CD4-positive, alpha-beta T cell treated with Interleukin-17A for 4 hours (primary cell): ENCODE measurements around the gene PTPRR.

Experiments used
- DNase-seq: peaks from one replicate; pipeline ENCODE4 v3.0.0-alpha.2; 2020; ENCODE audit warnings: mixed read lengths

The PTPRR gene

DNA sequence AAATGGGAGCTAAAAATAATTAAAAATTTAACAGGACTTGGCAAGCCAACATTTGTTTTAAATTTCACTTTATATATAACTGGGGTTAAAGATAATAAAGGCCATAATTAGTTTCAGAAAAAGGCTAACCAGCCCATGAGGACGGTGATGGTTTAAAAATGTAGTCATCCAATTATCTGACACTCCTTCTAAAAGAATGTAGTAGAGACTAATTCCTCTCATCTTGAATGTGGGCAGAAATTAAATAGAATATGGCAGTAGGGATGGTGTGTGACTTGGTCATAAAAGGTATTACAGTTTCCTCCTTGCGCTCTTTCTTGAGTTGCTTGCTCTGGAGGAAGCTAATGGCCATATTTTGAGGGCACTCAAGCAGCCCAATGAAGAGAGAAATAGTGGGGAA, 234.2 kb downstream of the PTPRR start:
- DNase-seq, result no peak

DNA sequence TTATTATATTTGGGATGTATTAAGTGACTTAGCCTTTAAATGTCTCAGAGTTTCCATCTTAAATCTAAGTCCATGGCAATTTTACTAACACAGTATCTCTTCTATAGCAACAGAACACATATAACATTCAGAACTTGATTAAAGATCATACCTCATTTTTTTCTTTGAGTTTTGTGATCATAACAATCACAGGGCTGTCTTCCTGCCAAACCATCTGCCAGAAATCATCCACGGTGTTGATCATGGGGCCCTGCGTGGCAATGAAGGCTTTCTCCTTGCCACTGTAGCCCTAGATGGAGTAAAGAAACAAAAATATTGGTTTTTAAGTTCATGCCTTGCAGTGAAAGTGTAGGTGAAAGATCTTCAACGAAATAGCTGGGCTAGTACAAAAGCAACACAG, 236.6 kb downstream of the PTPRR start:
- DNase-seq, result no peak

DNA sequence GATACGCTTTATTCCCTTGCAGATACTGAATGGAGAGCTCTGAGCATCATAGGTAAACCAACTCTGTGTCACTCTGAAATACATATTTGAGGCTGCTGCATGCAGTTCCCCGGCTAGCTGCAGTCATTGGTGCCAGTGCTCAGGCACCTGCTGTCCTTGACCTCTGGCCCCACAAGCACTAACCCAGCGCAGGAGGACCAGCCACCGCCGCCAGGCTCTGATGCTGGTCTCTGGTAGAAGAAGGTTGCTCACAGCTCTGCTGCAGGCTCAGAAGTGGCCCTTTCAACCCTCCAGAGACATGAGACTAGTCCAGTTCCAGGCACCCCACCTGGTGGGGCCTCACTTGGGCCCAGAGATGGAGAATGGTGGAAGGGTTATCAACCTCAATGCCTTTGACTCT, 248.8 kb downstream of the PTPRR start:
- no peak for DNase-seq

DNA sequence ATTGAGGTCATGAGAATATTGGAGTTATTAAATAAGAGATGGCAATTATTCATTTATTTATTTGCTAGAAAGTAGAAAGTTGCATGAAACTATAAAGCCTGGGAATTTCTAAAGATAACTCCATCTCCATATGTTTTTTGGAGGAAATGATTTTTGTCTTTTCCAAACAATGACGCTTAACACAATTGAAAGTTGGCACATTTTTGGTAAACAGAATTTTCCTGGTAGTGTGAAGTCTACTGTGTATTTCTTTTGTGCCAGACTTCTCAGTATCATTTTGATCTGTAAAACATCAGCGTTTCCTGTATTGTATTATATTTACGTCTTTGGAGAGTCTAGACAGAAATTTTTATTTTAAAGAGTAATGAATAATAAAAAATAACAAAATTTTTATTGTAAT, 249.6 kb downstream of the PTPRR start:
- no peak for DNase-seq

DNA sequence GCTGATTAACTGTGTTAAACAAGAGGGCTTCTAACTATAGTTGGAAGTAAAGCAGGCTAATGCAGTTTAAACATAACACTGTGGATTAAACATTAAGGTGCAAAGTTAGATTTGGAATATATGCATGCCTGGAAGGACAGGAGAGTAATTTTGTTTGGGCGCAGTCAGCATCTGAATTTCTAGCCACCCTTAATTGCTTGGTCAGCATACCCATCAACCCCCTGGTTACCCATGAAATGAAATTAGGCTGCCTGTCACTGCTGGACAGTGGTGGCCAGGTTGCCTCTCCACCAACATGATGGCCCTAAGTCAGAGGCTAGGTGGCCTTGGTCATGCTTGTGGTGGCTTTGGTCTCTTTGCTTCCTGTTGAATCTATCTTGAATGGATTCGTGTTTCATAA, 253.3 kb downstream of the PTPRR start:
- DNase-seq, result no peak

DNA sequence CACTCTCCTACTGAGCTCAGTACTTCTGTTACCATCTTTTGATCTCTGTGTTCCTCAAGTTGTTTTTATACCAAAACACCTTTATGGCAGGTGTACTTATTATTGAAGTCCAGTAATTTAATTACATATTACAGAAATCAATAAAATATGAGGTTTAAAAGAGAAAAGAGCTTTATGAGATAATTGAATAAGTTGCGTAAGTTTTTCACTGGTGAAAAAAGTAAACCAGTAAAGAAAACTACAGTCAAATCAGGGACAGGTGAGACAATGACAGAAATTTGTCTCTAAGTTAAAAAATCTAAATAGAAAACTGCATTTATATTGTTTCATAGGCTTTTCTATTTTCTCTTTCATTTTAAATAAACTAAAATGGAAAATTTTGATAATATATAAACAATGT, 254.2 kb downstream of the PTPRR start:
- no peak for DNase-seq

DNA sequence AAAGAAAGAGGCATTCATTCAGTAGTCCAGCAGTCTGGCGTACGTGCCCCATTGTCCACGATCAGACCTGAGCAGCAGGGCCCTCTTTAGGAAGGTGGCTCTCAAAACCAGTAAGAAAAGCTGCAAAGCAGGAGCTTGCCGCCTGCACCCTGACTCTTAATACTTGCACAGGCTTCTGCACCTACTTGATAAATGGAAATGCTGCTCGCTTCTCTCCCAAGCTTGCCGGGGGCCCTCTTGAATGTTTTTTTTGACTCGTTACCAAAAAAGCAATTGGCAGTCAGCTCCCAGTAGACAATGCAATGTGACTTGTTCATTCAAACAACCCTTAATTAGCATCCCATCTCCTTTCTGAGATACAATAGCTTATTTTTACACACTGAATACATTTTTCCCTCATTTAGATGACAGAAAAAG, 256.1 kb downstream of the PTPRR start:
- no peak for DNase-seq

DNA sequence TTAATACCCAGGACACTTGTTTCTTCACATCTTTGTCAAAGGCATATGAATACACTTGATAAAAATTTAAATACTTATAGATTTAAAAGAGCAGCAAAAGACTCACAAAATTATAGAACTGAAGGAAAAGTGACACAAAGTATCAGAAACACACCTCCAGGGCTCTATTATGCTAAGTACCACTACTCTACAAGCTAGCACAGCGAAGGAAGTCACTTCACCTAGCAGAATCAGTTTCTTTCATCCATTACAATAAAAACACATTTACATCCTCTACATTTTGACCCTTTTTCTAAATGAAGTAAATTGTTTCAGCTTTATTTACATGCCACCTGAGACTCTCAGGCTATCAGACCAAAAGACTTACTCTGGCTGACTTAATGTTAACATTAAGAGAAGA, 256.7 kb downstream of the PTPRR start:
- DNase-seq, result no peak

DNA sequence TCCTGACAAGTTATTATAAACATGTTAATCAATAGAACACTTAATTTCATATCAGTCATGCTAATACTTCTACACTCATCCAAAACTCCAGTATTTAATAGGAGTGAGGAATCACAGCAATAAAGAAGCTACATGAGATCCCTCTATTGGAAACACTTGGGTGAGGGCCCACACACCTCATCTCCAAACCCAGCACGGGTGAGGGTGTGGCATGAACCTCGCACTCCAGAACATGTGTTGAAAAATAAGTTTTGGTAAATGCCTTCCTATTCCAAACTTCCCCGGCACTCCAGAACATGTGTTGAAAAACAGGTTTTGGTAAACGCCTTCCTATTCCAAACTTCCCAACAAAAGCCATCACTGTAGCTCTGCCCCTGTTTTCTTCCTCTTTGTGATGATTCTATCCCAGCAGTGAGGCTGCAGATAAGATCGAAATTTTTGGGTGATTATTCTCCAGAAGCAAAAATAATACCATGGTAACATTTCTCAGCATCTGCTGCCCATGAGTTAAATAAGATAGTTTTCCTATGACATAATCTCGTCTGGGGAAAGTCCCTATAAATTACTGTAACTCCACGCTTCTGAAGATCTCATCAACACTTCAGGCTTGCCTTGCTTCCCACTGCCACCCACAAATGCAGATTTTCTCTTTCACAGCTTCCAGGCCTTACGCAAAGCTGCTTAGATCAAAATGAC, 258.9 kb downstream of the PTPRR start:
- DNase-seq, result no peak

DNA sequence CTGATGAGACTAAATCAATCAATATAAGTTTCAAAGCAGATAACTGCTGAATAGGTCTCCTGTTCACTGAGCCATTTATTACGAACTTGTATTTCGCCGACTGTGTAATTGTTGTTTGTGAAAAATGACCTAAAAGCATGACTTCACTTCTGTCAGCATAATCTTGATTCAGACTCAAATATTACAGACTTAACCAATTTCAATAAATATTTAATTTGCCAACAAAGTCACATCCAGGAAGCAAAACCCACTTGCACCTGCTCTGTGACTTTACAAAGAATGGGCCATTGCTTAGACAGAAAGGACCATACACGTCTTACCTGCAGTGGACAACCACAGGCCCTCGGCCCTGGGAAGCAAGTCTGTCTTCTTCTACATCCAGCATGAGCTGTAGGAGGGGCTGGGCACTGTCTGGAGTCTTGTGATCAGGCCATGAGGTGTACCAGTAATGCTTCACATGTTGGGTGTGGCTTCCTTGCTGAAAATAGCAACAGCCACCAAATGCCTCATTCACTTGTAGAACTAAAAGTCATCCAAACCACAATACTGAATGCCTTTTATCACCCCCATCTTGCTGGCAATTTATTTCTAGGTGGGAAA, 259.8 kb downstream of the PTPRR start:
- no peak for DNase-seq

DNA sequence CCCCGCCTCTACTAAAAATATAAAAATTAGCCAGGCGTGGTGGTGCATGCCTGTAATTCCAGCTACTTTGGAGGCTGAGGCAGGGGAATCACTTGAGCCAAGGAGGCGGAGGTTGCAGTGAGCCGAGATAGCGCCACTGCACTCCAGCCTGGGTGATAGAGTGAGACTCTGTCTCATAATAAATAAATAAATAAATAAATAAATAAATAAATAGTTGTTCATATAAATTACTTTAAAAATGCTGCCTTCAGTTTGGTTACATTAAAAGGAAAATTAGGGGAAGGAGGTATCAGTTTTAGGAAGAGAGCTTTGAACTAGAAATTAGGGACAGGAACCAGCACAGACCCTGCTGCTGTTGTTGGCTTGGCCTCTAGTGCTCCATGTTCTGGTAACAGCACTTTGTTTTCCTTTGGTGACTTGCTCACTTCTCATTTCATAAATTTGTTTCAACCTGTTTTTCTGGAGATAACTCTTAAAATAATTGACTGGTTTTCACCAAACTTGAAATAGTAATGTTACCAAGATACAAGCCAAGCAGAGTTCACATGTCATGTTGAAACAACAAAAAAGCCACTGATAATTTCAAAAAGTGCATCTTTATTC, 260.4 kb downstream of the PTPRR start:
- no peak for DNase-seq

DNA sequence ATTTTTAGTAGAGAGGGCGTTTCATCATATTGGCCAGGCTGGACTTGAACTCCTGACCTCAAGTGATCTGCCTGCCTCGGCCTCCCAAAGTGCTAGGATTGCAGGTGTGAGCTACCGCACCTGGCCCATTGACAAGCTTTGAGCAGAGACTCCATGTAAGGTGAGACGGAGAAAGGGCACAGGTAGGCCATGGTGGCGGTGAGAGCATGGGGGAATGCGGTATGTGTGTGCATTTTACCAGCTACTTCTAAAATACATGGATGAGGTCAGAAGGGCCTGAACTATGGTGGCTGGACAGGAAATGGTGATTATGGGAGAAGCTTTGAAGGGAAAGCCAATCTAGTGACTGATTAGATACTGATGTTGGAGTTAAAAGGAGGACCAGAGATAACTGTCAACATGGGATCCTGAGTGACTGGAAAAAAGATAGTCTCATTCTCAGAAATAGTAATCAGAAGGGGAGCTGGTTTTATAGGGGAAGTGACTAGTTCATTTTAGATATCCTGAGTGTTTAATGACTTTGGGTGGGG, 261.4 kb downstream of the PTPRR start:
- DNase-seq, result no peak

DNA sequence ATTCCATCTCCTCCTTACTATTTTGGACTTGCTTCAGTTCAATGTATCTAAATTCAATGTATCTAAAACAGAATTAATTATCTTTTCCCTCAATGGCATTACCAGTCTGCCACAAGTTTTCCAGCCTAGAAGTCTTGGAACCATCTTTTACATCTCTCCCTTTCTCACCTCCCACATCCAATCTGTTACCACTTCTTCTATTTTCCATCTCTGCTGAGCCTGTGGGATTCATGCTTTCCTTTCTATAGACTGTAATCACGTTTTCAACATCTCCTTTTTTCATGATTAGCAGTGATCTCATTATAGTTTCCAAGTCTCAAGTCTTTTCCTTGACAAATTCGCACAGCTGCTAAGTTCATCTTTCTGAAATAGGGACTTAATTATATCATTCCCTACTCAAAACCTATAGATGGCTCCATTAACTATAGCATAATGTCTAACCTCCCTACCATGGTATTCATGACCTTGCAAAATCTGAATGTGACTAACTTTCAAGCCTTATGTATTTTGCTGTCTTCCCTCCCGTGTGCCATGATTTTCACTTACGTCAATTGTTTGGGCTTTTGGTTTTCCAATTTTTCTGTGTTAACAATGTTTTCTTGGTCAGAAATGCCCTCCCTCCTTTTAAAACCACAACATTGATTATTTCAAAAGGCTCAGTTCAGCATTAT, 262.8 kb downstream of the PTPRR start:
- DNase-seq, result no peak

DNA sequence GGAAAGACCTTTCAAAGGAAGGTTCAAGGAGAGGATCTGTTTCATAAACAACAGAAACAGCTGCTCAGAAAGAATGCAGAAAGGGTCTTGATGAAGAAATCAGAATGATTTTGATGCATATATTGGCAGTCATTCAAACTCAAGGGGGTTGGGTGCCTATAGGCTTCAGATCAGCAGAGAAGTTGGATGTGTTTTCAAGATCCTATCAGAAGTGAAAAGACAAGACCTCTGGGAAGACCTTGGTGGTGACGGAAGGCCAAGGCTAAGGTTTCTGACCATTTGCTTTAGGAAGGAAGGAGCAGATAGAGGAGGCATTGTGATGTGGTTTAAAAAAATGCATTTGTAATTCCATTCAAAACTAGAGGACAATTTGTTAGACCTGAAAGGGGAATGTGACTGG, 268.1 kb downstream of the PTPRR start:
- no peak for DNase-seq

DNA sequence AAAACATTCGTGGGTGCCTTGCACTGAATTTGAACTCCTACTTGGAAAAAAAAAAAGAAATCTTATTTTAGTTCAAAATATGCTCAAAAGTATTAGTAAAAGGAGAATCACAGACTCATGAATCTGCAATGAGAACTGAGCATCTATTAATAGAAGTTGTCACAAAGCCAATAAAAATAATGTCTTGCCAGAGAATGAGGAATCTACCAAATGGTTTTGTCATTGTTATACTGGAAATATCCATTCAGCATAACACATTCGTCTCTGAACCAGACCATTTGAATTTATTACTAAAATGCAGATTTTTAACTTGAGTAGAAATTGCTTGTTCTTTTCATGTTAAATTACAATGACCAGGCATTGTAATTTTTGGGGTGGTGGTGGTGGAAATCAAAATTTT, 271.7 kb downstream of the PTPRR start:
- no peak for DNase-seq

DNA sequence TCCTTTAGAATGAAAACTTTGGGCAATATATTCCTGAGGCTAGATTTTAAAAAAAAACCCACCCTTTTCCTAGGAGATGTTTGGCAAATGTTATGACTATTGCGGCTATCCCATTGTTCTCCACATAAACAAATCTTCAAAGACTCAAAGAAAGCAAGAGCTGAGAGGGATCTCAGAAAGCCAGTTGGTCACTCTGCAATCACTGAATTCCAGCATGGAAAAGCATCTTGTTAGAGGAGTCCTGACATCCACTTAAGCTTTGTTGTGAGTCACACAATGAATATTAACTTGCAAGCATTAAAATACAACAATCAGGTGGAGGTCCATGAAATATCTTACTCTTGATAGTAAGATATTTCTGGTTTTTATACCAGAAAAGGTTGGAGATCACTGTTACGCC, 272.3 kb downstream of the PTPRR start:
- DNase-seq, result no peak

DNA sequence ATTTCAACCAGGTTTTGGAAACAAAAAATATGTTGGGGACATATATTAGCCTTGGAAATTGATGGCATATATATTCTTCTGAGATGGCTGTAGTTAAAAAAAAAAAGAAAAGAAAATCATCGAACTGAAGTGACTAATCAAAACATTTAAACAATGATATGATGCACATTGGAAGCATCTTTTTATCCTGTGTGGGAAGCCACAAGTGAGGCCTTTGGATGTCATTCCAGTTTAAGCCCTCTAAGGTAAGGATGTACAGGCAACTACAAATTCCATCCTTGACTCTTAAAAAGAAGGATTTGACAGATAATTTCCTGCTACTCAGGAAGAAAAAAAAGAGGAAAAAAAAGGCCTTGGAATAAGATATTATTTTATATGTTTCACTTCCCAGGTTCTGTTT, 273.7 kb downstream of the PTPRR start:
- no peak for DNase-seq

DNA sequence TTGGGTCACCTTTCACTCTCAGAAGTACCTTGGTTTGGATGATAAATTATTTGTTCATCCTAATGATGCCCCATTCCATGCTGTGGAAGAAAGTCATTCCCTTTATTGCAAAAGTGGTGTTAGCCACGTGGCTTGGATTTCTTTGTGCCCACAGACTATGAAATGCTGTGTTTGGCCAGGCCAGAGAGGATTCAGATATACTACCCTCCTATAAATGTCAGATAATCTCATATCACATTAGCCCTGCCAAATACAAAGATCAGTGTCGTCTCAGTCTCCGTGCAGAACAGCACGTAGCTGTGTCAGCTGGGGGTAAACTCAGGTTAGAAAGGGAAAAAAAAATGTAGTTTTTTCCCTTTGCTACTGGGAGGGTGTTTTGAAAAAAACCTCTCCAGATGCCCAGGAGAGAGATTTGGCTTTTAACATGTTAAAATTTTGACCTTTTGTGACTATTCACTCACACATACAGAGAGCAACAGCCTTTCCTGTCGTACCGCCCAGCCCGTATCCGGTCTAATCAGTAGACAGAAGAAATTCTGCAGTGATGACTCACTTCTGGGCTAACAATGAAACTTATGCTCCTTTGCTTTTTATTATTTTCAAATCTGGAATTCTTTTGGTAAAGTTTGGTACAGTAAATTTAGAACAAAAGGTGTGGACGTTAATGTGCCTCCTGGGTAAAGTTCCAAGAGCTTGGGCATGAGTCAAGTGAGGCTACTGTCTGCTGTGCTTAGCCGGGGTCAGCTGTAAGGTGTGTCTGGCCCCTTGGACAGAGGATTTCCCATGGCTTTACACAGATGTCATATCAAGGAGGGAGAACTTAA, 274.8 kb downstream of the PTPRR start:
- DNase-seq, result no peak

DNA sequence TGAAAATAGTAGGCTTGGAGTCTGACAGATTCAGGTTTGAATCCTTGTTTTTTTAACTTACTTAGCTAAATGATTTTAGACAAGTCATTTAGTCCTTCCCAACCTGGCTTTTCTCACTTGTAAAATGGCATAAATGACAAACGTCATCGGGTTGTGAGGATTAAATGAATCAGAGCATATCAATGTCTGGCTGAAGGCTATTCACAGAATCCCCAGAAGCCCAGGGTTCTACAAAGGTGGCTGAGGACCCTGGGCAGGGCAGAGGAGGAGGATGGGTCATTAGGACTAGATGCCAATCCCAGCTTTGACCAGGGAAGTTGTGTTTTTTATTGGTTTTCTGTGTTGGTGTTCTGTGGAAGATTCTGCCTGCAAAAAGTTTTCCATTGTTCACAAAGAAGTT, 275.7 kb downstream of the PTPRR start:
- no peak for DNase-seq

DNA sequence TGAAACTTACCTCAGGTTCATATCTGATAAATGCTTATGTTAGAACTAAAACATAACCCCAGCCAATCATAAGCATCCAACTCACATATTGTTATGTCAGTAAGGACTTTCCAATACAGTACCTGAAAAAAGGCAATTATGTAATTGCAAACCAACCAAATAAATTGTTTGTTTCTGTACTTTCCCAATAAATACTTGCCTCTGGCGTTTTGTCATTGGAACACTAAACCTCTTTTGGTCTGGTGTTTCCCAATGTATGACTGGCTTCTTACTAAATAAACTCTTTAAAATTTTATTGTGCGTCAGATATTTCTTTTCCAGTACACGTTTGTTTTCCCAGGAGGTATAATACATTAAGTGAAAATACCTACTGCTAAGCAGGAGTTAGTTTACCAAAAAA, 276.6 kb downstream of the PTPRR start:
- DNase-seq, result no peak

DNA sequence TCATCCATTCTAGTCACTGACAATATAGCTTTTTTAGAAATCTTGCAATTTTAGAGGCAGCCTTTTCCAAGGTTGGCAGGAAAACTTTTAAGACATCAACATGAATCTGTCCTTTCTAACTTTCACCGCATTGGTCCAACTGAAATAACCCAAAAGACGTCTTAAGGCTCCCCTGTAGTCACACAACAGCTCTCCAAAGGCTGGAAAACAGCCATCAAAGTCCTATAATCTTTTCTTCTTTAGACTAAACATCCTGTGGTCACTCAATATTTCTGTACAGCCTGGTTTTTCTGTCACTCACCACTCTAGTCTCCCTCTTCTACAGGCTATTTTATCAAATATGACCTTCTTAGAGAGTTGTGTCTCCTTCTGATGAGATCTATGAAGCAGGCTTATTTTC, 278.8 kb downstream of the PTPRR start:
- DNase-seq, result no peak

DNA sequence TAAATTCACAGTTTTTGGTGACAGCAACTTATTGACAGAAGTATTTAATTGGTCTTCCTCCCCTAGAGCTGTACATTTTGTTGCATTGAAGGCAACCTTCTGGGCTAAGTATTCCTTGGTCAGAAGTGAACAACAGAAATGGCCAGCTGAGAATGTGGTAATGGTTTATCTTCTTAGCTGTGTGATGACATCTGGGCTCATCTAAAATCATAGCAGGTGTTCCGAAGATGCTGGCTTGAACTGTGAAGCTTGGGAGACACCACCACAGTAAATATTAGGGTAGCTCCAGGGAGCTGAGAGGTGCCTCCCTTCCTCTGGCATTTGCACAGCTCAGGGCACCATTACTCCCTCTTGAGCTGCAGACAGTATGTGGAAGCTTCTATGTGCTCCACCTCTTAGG, 279.6 kb downstream of the PTPRR start:
- no peak for DNase-seq

DNA sequence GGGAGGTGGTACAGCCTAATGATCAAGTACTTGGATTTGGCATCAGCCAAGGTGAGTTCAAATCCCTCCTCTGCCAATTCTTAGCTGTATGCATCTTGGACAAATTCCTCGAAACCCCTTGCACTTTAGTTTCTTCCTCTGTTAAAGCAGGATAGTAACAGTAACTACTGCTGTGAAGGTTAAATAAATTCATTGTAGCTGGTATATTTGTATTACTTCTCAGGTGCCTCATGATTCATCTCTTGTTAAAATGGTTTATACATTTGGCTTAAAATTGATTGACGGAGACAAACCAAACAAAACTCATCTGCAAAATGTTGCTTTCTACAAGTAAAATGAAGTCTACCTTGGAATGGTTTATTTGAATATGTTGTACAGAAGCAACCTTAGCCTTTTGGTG, 281.0 kb downstream of the PTPRR start:
- no peak for DNase-seq
